Neutrophil (primary cell): ENCODE results near the gene MEG3.

Experiments
- H3K27ac ChIP-seq: fragments of 200-600 bp; sonication (generic); 2 replicates; pipeline ENCODE4 v1.5.1; 2016; ENCODE audit warnings: mild to moderate bottlenecking, moderate library complexity
- H3K27me3 ChIP-seq: fragments of 200-600 bp; sonication (generic); 2 replicates; pipeline ENCODE4 v1.6.0; 2016; ENCODE audit warnings: mild to moderate bottlenecking
- H3K36me3 ChIP-seq: fragments of 200-600 bp; sonication (generic); 2 replicates; pipeline ENCODE4 v1.5.1; 2017
- H3K4me1 ChIP-seq, 2 experiments: fragments of 200-600 bp in 1 of 2; sonication (generic) in 1 of 2; 1 replicate in 1 of 2; 2 replicates in 1 of 2; pipeline versions ENCODE4 v1.5.1 to v1.6.1; 2013 to 2016; ENCODE audit warnings: low read depth in 1 of 2, low read length in 1 of 2, mild to moderate bottlenecking in 1 of 2, moderate library complexity in 1 of 2; ENCODE audit not compliant: control insufficient read depth in 1 of 2, insufficient read depth in 1 of 2
- H3K4me3 ChIP-seq, 2 experiments: fragments of 200-600 bp in 1 of 2; sonication (generic) in 1 of 2; 1 replicate in 1 of 2; 2 replicates in 1 of 2; pipeline ENCODE4 v1.5.1; 2013 to 2016; ENCODE audit warnings: low read depth in 1 of 2, low read length in 1 of 2, mild to moderate bottlenecking in 1 of 2, moderate library complexity in 1 of 2
- H3K9me3 ChIP-seq: fragments of 200-600 bp; sonication (generic); 2 replicates; pipeline ENCODE4 v1.5.1; 2016
- TF ChIP-seq, protein P1 (sequence below): fragments of 200-600 bp; sonication (generic); IDR thresholded peaks from 2 replicates; pipeline ENCODE4 v1.5.1; 2016; ENCODE audit warnings: antibody characterized with exemption

MEG3 gene

DNA sequence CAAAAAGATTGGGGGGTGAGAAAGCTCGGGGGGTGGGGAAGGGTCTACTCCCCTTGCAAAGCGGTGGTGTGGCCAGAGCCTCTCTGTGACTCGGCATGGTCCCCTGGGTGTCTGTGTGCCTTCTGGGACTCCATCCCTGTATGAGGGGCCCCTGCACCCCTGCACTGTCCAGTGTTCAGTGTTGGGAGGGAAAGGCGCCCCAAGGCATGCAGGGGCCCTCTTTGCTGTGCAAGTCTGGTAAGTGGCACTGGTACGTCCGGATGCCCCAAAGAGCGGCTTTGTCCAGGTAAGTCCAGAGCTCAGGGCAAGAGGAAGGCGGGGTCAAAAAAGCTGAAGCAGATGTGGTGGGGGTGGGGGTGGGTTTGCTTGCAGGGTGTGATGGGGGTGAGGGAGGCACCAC, 53.9 kb downstream of the MEG3 start:
- TF ChIP-seq, protein P1, sequence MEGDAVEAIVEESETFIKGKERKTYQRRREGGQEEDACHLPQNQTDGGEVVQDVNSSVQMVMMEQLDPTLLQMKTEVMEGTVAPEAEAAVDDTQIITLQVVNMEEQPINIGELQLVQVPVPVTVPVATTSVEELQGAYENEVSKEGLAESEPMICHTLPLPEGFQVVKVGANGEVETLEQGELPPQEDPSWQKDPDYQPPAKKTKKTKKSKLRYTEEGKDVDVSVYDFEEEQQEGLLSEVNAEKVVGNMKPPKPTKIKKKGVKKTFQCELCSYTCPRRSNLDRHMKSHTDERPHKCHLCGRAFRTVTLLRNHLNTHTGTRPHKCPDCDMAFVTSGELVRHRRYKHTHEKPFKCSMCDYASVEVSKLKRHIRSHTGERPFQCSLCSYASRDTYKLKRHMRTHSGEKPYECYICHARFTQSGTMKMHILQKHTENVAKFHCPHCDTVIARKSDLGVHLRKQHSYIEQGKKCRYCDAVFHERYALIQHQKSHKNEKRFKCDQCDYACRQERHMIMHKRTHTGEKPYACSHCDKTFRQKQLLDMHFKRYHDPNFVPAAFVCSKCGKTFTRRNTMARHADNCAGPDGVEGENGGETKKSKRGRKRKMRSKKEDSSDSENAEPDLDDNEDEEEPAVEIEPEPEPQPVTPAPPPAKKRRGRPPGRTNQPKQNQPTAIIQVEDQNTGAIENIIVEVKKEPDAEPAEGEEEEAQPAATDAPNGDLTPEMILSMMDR: no peak
- Histone ChIP-seq H3K4me1 (no peaks in the 10 kb centered on the region), H3K36me3 (no peaks in the 10 kb centered on the region), H3K4me3 (no peak overlapping the region), H3K27ac (no peak overlapping the region), H3K9me3 (no peaks in the 10 kb centered on the region), H3K27me3 (no peaks in the 10 kb centered on the region)

DNA sequence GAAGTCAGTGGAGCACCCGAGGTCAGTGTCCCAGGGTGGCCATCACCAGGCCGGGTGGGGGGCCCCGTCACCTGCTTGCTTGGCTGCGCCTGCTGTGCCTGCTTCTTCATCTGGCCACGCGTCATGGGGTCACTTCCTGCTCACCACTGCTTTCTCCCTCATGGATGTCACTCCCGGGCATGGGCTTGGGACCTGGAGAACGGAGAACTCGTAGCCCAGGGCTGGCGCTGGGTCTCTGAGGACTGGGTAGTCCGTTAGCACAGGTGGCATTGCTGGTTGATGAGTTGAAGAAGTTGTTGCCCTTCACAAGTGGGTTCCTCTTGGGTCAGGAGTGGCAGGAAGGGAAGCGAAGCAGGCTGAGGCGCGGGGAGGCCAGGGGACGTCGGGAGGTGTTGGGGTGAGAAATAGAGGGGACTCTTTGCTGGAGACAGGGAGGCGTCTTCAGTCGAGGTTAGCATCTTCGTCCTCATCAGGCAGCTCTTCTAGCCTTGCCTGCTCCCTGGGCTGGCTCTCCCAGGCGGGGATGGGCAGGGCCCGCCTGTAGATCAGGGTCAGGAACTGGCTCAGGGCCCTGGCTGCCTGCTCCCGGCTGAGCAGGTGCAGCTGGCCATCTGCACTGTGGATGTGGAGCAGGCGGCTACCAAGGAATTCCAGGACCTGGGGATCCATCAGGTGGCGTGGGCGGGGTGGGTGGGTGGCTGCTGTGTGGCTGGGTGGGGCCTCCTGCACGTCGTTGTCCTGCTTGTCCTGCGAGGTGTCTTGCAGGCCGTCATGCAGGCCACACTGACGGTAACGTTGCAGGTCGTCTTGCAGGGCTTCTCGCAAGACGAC, 54.6 kb downstream of the MEG3 start:
- no peaks in the 10 kb centered on the region for H3K9me3 ChIP-seq
- H3K27me3 ChIP-seq: no peaks in the 10 kb centered on the region
- no peaks in the 10 kb centered on the region for H3K4me1 ChIP-seq
- TF ChIP-seq, protein P1: no peak
- no peak overlapping the region for H3K4me3 ChIP-seq
- no peak overlapping the region for H3K27ac ChIP-seq
- H3K36me3 ChIP-seq: no peaks in the 10 kb centered on the region

DNA sequence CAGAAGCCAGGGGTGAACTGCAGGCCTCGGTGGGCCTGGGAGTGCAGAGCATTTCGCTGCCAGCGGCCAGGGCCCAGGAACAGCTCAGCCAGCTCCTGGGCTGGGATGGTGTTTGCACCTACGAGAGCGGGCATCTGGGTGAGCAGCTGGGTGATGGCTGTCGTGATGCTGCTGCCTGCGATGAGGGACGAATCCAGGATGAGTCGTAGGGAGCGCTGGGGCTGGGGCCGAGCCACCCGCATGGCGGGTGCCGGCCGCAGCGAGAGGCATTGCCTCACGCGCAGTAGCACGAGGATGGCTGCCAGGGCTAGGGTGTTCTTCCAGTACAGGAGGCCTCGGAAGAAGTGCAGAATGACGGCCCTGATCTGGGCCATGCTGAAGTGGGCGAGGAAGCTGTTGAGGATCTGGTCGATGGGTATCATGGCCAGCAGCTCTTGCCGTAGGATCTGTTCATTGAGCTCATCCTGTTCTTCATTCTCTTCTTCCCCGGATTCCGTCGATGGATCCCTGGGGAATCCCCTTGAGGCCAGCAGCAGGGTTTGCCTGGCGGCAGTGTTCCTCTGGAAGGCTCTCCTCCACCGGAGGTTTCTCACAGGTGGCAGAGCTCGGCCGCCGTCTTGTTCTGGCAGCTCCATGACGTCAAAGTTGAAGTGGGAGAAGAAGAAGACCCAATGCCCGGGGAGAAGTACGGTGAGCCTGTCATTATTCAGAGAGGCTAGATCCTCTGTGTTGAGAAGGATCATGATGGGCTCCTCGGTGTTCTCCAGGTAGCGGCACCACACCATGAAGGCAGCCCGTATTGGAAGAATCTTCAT, 55.5 kb downstream of the MEG3 start:
- TF ChIP-seq, protein P1: no peak
- Histone ChIP-seq H3K4me1 (no peaks in the 10 kb centered on the region), H3K4me3 (no peak overlapping the region), H3K9me3 (no peaks in the 10 kb centered on the region), H3K27ac (no peak overlapping the region), H3K36me3 (no peaks in the 10 kb centered on the region), H3K27me3 (no peaks in the 10 kb centered on the region)

DNA sequence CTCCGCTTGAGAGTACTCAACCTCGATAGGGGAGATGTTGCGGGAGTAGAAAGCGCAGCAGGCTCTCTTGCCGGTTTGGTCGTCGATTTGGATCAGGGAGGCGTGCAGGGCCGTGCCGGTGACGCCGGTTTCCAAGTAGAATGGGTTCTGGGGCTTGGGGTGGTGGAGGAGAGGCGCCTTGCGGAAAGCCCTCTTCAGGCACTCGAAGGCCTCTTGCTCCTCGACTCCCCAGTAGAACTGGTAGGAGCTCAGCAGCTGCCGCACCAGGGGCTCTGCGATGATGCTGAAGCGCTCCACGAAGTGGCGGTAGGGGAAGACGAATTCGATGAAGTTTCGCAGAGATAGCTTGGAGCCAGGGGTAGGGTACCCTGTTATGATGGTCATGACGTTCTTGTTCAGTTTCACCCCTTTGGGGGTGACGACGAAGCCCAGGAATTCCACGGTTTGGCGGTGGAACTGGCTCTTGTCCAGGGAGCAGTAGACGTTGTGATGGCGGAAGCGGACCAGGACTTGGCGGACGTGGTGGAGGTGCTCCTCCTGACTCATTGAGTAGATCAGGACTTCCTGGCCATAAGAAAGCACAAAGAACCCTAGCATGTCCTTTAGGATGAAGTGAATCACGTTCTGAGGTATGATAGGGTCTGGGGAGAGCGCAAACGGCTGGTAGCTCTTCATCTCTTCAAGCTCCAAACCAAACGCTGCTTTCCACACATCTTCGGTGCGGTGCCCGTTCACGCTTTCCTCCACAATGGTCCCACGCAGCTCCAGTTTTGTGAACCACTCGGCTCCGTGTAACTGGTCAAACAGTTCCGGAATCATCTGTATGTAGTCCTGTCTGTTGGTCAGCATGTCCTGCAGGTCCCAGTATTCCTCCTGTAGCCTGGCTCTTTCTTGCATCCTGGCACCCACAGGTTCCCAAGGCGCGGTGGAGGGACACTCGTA, 56.4 kb downstream of the MEG3 start:
- Histone ChIP-seq H3K27me3 (peaks cover 6% of the 10 kb centered on the region), H3K36me3 (no peaks in the 10 kb centered on the region), H3K9me3 (no peaks in the 10 kb centered on the region), H3K4me3 (no peak overlapping the region), H3K4me1 (no peaks in the 10 kb centered on the region), H3K27ac (no peak overlapping the region)
- TF ChIP-seq, protein P1: no peak
